ENCODE data around the gene PURA. TPM values are rescaled to one million over a fixed set of nuclear protein-coding genes. Genes with fewer than 3 reads are reported as not detected.
A peak's percentile ranks its signal among the peaks of the same experiment; 100 is the strongest.

The PURA gene
- total RNA-seq, 6 donors from 2014 or later = 13.8 to 43.2 (median 22.7) TPM

DNA sequence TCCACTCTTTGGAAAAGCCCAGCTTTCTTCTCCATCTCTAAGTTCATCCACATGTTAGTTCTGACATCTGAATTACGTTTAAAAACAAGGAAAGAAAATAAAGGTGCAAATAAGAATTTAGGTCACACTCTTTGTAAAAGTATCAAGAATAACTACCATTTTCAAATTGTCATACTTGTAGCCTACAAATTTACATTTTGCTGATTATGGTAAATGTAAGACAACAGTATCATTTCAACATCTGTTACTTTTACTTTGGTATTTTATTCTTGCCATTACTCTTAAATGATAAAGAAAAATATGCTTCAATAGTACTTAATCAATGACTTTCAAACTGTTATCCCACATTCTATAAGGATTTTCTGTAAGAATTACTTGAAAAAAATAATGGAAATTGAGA, 9.8 kb upstream of the PURA start:
- H3K9me3 ChIP-seq = no peaks in the 10 kb centered on the region
- no peak overlapping the region for H3K4me3 ChIP-seq
- H3K4me1 ChIP-seq = peaks cover 16 to 22% (median 19%) of the 10 kb centered on the region in 4 donors
- 85 to 86% methylated on average over 1 of the region's 1 CpG for WGBS, 2 donors
- ATAC-seq (ENCODE audit: low FRiP score in 2 of 2) (no peak), DNase-seq (no peak)
- no peaks in the 10 kb centered on the region for H3K36me3 ChIP-seq
- no peaks in the 10 kb centered on the region for H3K27me3 ChIP-seq
- TF ChIP-seq POLR2A (IDR thresholded peaks at IDR 0.05) (no peak), EP300 (IDR thresholded peaks at IDR 0.05) (no peak), POLR2AphosphoS5 (IDR thresholded peaks at IDR 0.05) (no peak)
- TF ChIP-seq, protein P1, sequence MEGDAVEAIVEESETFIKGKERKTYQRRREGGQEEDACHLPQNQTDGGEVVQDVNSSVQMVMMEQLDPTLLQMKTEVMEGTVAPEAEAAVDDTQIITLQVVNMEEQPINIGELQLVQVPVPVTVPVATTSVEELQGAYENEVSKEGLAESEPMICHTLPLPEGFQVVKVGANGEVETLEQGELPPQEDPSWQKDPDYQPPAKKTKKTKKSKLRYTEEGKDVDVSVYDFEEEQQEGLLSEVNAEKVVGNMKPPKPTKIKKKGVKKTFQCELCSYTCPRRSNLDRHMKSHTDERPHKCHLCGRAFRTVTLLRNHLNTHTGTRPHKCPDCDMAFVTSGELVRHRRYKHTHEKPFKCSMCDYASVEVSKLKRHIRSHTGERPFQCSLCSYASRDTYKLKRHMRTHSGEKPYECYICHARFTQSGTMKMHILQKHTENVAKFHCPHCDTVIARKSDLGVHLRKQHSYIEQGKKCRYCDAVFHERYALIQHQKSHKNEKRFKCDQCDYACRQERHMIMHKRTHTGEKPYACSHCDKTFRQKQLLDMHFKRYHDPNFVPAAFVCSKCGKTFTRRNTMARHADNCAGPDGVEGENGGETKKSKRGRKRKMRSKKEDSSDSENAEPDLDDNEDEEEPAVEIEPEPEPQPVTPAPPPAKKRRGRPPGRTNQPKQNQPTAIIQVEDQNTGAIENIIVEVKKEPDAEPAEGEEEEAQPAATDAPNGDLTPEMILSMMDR (IDR thresholded peaks at IDR 0.05) = no peak
- no peak overlapping the region for H3K27ac ChIP-seq

DNA sequence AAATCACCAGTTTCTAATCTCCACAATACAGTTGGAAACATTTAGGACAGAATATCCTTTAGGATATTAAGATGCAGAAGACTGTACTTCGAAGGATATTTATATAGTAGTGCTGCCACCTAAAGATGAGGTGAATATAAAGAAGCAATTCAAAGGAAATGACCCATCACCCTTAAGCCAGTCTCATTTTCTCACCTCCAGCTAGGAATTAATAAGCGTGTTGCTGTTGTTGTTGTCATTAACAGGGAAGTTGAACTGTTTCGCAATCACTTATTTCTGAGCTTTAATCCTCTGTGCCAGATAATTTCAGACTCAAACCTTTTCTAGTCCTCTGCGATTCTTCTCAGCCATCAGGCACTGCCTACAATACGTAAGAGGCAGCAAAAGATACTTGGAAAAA, 7.8 kb upstream of the PURA start:
- 52 to 54% methylated on average over 5 of the region's 5 CpGs for WGBS, 2 donors
- H3K27me3 ChIP-seq = no peaks in the 10 kb centered on the region
- no peaks in the 10 kb centered on the region for H3K36me3 ChIP-seq
- no peak for TF ChIP-seq POLR2AphosphoS5 (IDR thresholded peaks at IDR 0.05)
- no peak for TF ChIP-seq EP300 (IDR thresholded peaks at IDR 0.05)
- H3K9me3 ChIP-seq = no peaks in the 10 kb centered on the region
- H3K4me3 ChIP-seq = no peak overlapping the region
- DNase-seq (no peak), ATAC-seq (ENCODE audit: low FRiP score in 2 of 2) (no peak)
- H3K4me1 ChIP-seq = peaks cover 19 to 32% (median 24%) of the 10 kb centered on the region in 4 donors
- H3K27ac ChIP-seq = peak overlapping the region in 3 of 4 donors; percentile 94 to 98 (median 95)

DNA sequence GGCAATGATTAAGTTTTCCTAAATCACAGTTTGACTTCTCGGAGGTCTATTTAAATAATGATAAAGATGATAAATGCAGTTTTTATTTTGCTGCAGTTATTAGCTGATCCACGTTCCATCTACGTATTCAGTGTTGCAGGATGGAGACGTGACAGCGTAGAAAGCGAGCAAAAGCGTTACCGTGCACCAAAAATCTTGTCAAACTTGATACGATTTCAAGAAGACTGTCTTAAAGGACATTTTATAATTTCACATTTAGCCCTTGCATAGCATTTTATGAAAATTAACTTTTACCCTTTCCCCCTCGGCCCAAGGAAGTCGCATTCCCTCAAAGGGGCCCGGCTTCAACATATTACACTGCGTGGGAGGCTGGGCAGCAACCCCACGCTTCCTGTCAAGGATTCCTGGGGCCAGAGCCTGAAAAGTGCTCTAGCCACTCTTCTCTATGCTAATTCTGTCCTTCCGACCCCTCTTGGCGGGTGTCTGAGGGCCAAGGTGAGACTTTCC, 7.1 kb upstream of the PURA start:
- Histone ChIP-seq H3K4me1 (peaks cover 22 to 39% (median 27%) of the 10 kb centered on the region in 4 donors), H3K36me3 (no peaks in the 10 kb centered on the region), H3K27me3 (no peaks in the 10 kb centered on the region), H3K4me3 (peak overlapping the region; percentile 53 to 94 (median 82)), H3K27ac (peak overlapping the region; percentile 94 to 98 (median 96)), H3K9me3 (no peaks in the 10 kb centered on the region)
- WGBS, 2 donors = 38 to 40% methylated on average over 16 of the region's 16 CpGs
- no peak for DNase-seq
- ATAC-seq (ENCODE audit: low FRiP score in 2 of 2) = peak; percentile 38 to 61
- TF ChIP-seq, protein P1 (IDR thresholded peaks at IDR 0.05) = no peak
- TF ChIP-seq EP300 (IDR thresholded peaks at IDR 0.05) = no peak
- TF ChIP-seq POLR2A (IDR thresholded peaks at IDR 0.05) = no peak
- TF ChIP-seq POLR2AphosphoS5 (IDR thresholded peaks at IDR 0.05) = no peak

DNA sequence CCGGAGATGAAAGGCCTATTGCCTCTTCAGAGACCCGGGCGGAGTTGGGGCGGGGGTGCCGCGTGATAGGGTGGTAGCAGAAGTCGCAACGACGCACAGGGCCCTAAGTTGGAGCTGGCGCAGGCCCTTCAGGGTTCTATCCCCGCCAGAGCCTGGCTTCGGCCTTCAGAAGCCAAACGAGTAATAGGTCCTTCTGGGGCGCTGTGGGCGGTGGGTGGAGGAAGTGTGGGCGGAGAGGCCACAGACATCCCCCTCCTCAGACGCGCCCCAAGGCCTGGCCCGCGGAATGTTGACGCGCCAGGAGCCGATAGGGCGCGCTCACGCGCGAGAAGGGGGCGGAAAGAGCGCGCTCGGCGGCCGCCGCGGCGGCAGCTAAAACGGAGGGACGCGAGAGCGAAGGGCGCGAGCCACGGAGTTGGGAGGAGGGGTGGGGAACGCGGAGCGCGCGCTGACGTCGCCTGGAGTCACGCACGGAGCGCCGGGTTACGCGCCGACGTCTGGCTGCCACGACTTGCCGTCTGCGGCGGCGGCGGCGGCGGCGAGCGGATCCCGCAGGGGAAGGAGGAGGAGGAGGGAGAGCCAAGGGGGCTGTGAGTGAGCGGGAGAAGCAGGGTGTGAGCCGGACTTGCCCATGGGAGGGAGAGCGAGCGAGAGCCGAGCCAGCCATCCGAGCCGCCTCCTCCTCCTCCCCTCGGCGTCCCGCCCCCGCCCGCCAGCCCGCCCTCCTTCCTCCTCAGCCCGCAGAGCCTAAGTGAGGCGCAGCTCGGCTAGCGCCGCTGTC, 6.4 kb upstream of the PURA start:
- Histone ChIP-seq H3K27ac (peak overlapping the region; percentile 94 to 98 (median 96)), H3K4me1 (peaks cover 28 to 44% (median 32%) of the 10 kb centered on the region in 4 donors), H3K36me3 (no peaks in the 10 kb centered on the region), H3K27me3 (no peaks in the 10 kb centered on the region), H3K9me3 (no peaks in the 10 kb centered on the region), H3K4me3 (peak overlapping the region; percentile 53 to 94 (median 82))
- DNase-seq (peak; percentile 91 to 99), ATAC-seq (ENCODE audit: low FRiP score in 2 of 2) (peak; percentile 97 to 98)
- no peak for TF ChIP-seq EP300 (IDR thresholded peaks at IDR 0.05)
- TF ChIP-seq, protein P1 (IDR thresholded peaks at IDR 0.05) = peak in 4 of 6 experiments; percentile 46 to 55 (median 53)
- peak; percentile 14 to 92 (median 74) for TF ChIP-seq POLR2A (IDR thresholded peaks at IDR 0.05)
- TF ChIP-seq POLR2AphosphoS5 (IDR thresholded peaks at IDR 0.05) = peak; percentile 83 to 86
- 0% methylated on average over 1 to 48 of the region's 88 CpGs for WGBS, 2 donors

All from upper lobe of left lung (tissue), 6 donors.